ENCODE data around the gene OR4K14. TPM values are rescaled to one million over a fixed set of nuclear protein-coding genes. Genes with fewer than 3 reads are reported as not detected.

OR4K14 gene
- total RNA-seq = not detected in 2 replicates

GRCh38 chr14:20019257-20019865 lies at the start of gene OR4K14:
Gene OR4K14 (minus strand): TSS chr14:20019307. CDS start chr14:20015193, 4,114 bp downstream.

GRCh38 chr14:20059745-20060144 lies 40.6 kb upstream of the OR4K14 start, which contains the start of gene OR4L1:
Gene OR4L1 (plus strand): TSS chr14:20060045. CDS start chr14:20060045, 0 bp downstream.

GRCh38 chr14:20035938-20036337 lies 16.8 kb upstream of the OR4K14 start, which contains the start of gene OR4K13:
Gene OR4K13 (minus strand): TSS chr14:20036038. CDS start chr14:20034758, 1,280 bp downstream.

GRCh38 chr14:20001863-20002262 lies 17.2 kb downstream of the OR4K14 start, which contains the start of gene OR4Q2:
Gene OR4Q2 (plus strand): TSS chr14:20002163.

GRCh38 chr14:19975291-19975690 lies 43.8 kb downstream of the OR4K14 start, which contains the start of gene OR4K15:
Gene OR4K15 (plus strand): TSS chr14:19975591. CDS start chr14:19975591, 0 bp downstream.

Other genes with a start within 250 kb of the OR4K14 start
- not detected in 2 replicates for gene OR4M1, start 245.8 kb downstream of the OR4K14 start, total RNA-seq
- gene OR4N2, start 215.5 kb downstream of the OR4K14 start, total RNA-seq = not detected in 2 replicates
- not detected in 2 replicates for gene OR4K2, start 144.2 kb downstream of the OR4K14 start, total RNA-seq
- not detected in 2 replicates for gene OR4K5, start 98.7 kb downstream of the OR4K14 start, total RNA-seq
- gene OR4K1, start 88.4 kb downstream of the OR4K14 start, total RNA-seq = not detected in 2 replicates
- gene OR4K15, start 43.7 kb downstream of the OR4K14 start, total RNA-seq = not detected in 2 replicates
- gene OR4Q2, start 17.1 kb downstream of the OR4K14 start, total RNA-seq = not detected in 2 replicates
- gene OR4K13, start 16.7 kb upstream of the OR4K14 start, total RNA-seq = not detected in 2 replicates
- not detected in 2 replicates for gene OR4L1, start 40.7 kb upstream of the OR4K14 start, total RNA-seq
- not detected in 2 replicates for gene OR4K17, start 91.4 kb upstream of the OR4K14 start, total RNA-seq
- not detected in 2 replicates for gene OR4N5, start 119.5 kb upstream of the OR4K14 start, total RNA-seq
- gene OR11G2, start 171.6 kb upstream of the OR4K14 start, total RNA-seq = not detected in 2 replicates
- gene OR11H6, start 204.4 kb upstream of the OR4K14 start, total RNA-seq = not detected in 2 replicates
- gene OR11H7, start 209.7 kb upstream of the OR4K14 start, total RNA-seq = not detected in 2 replicates
- gene OR11H4, start 220.0 kb upstream of the OR4K14 start, total RNA-seq = not detected in 2 replicates